ENCODE data around the gene SIGLEC8.
"Not testable (repeated sequence)": the region's sequence is repeated elsewhere in the genome, so short reads cannot be mapped to it uniquely, and the experiment has no call there.

The SIGLEC8 gene

DNA sequence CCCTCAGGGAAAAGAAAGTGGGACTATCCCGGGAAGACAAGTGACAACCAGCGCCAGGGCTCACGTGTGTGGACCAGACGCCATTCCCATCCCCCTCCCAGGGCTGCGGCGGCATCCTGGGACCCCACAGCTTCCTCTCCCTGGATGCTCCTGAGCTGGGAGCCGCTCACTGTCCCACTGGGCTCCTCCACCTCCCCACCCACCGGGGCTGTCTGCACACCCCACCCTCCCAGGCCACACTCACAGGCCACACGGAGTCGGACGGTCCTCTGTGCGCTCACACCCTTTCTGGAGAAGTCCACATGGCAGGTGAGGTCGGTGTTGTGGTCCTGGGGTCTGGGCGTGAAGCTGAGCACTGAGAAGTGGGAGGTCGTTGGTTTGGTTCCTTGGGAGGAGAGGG is 41.8 kb downstream of the SIGLEC8 start:
- intact Hi-C loops (cut with DNase I); DNase-seq: not testable (repeated sequence)

DNA sequence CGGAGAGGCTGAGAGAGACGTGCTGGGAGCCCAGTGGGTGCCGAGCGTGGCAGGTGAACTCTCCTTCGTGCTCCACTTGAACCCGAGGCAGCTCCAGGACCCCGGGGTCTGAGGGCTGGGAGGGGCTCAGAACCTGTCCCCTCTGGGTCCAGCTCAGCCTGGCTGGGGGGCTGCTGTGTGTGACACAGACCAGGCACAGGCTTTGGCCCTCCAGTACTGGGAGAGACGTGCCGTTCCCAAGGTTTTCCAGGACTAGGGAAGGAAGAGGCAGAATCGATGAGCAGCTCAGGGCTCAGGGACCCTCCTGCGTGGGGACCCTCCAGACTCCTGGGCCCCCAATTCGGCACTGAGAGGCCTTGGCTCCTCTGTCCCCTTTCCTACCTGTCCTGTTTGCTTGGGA is 43.1 kb downstream of the SIGLEC8 start:
- intact Hi-C loops (cut with DNase I), result no loop called here
- peak in 1 of 10 donors; percentile 76 for DNase-seq

DNA sequence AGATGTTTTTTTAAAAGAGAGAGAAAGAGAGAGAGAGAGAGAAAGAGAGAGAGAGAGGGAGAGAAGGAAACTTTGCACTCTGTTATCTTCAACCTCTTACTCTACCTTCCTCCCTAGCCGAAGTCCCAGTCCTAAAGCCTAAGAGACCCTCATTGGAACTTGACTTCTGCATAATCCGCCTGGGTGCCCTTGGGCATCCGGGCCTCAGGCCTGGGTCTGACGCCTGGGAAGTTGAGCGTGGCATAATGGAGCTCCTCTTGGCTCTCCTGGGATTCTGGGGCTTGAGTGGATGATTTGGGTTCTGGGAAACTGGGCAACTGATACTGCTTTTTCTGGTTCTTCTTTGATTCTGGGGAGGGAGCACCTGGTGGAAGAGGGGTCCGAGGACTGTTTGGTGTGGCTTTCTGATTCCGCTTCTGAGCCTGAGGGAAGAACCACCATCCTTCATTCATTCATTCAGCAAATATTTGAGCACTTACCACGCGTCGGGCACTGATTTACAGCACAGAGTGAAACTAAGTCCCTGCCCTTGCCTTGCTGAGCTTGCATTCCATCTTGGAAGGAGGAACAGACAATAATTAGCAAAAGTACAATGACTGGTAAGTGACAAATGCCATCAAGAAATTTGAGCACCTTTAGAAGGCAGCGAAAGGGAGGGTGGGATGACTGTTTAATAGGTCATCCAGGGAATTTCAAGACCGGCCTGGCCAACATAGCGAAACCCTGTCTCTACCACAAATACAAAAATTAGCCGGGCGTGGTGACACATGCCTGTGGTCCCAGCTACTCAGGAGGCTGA is 47.1 kb downstream of the SIGLEC8 start:
- intact Hi-C loops (cut with DNase I), result no loop called here
- DNase-seq, result no peak

DNA sequence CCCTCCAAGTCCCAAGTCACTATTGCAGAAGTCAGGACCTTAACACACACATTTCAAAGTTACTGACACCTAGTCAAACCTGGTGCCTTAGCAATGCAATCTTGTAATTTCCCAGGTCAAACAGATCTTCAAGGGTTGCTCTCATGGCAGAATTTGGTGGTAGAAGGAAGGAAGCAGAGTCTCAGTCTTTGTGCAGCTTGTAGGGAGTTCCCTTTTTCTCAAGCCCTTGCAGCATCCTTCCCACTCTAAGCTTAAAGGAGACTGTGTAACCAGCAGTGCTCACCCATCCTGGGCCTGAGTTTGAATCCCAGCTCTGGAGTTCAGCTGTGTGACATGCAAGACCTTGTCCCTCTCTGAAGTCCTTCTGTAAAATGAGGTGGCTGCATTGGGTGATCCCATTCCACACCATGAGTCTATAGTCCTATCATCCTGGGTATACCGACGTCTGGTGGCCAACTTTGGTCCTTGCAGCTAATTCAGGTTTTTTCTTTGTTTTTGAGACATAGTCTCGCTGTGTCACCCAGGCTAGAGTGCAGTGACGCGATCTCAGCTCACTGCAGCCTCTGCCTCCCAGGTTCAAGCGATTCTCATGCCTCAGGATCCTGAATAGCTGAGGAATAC is 50.6 kb downstream of the SIGLEC8 start:
- intact Hi-C loops (cut with DNase I), result no loop called here
- DNase-seq, result no peak

DNA sequence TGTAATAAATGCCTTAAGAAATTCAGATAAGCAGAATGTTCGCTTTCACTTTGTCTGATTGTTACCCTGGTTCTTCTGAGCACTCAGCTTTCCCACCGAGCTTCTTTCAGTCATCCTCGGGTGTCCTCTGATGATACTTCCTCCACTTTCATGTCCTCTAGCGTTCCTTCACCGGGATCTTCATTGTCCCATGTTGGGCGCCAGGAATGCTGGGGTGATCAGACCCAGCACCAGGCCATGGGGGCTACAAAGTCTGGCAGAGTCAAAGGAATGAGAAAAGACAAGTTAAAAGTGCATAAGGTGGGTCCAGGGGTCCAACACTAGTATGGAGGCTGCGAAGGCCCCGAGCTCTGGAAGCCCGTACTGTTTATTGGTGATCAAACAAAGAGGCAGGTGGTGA is 56.1 kb downstream of the SIGLEC8 start:
- peak in 1 of 10 donors; percentile 4 for DNase-seq
- intact Hi-C loops (cut with DNase I), result no loop called here
